GOT3 (cell line): ENCODE measurements around the gene SMG6.
"Not testable (repeated sequence)": the region's sequence is repeated elsewhere in the genome, so short reads cannot be mapped to it uniquely, and the experiment has no call there.

Experiments used
- DNase-seq: peaks from one replicate; lab custom pipeline; 2025; ENCODE audit warnings: mixed read lengths; lab: John Stamatoyannopoulos, UW

The SMG6 gene

GRCh38 chr17:2303204-2304188, at the start of gene SMG6, which contains the start of gene SRR:
SMG6 (minus strand) TSS chr17:2303785; CDS start chr17:2303720, 65 bp downstream.
SRR (plus strand) TSS chr17:2303950; CDS start chr17:2315561, 11,611 bp downstream.
- DNase-seq: peak; percentile 66

GRCh38 chr17:2351269-2351668, 47.7 kb upstream of the SMG6 start:
- no peak for DNase-seq

- DNase-seq: peak; percentile 26
Measured at GRCh38 chr17:2347805-2348685, 44.5 kb upstream of the SMG6 start.

- no peak for DNase-seq
Measured at GRCh38 chr17:2346475-2346874, 42.9 kb upstream of the SMG6 start.

- DNase-seq: no peak
Measured at GRCh38 chr17:2344528-2344927, 40.9 kb upstream of the SMG6 start.

- DNase-seq: no peak
Measured at GRCh38 chr17:2343421-2343820, 39.8 kb upstream of the SMG6 start.

- no peak for DNase-seq
Measured at GRCh38 chr17:2338315-2338657, 34.7 kb upstream of the SMG6 start.

- DNase-seq: peak; percentile 20
Measured at GRCh38 chr17:2337544-2338314, 34.1 kb upstream of the SMG6 start.

GRCh38 chr17:2336852-2337543, 33.4 kb upstream of the SMG6 start, which contains the start of gene SGSM2:
SGSM2 (plus strand) TSS chr17:2337501; CDS start chr17:2337689, 188 bp downstream.
- no peak for DNase-seq

- peak; percentile 69 for DNase-seq
Measured at GRCh38 chr17:2336215-2336851, 32.7 kb upstream of the SMG6 start, which contains the start of gene TSR1. TSR1 (minus strand) TSS chr17:2336457; CDS start chr17:2336427, 30 bp downstream.

- DNase-seq: no peak
Measured at GRCh38 chr17:2335726-2336214, 32.2 kb upstream of the SMG6 start.

GRCh38 chr17:2331303-2331702, 27.7 kb upstream of the SMG6 start:
- DNase-seq: no peak

GRCh38 chr17:2323629-2324314, 20.2 kb upstream of the SMG6 start:
- no peak for DNase-seq

- no peak for DNase-seq
Measured at GRCh38 chr17:2321399-2321798, 17.8 kb upstream of the SMG6 start.

GRCh38 chr17:2319051-2319450, 15.5 kb upstream of the SMG6 start:
- DNase-seq: no peak

- DNase-seq: no peak
Measured at GRCh38 chr17:2317796-2318195, 14.2 kb upstream of the SMG6 start.

GRCh38 chr17:2316916-2317205, 13.3 kb upstream of the SMG6 start:
- DNase-seq: not testable (repeated sequence)

- no peak for DNase-seq
Measured at GRCh38 chr17:2312736-2313135, 9.2 kb upstream of the SMG6 start.

- DNase-seq: no peak
Measured at GRCh38 chr17:2309338-2310154, 6.0 kb upstream of the SMG6 start.
